NB4 (cell line): Measurements from ENCODE around the gene MIGA2.
A peak's percentile ranks its signal among the peaks of the same experiment; 100 is the strongest.
"Not testable (repeated sequence)": the region's sequence is repeated elsewhere in the genome, so short reads cannot be mapped to it uniquely, and the experiment has no call there.

Source experiments
- DNase-seq: peaks from one replicate; pipeline ENCODE4 v3.0.0; 2010; ENCODE audit warnings: low read depth
- H3K4me3 ChIP-seq: one replicate; pipeline ENCODE4 v1.5.1; 2011; ENCODE audit warnings: mild to moderate bottlenecking, low read depth, low read length, moderate library complexity
- MAX ChIP-seq: IDR thresholded peaks from 2 replicates; pipeline ENCODE4 v1.6.1; 2011; ENCODE audit warnings: low read depth, low read length
- MYC ChIP-seq: IDR thresholded peaks from 2 replicates; pipeline ENCODE4 v1.6.1; 2011; ENCODE audit warnings: low read depth, low read length
- POLR2A ChIP-seq: IDR thresholded peaks from 2 replicates; pipeline ENCODE4 v1.6.1; 2011; ENCODE audit warnings: mild to moderate bottlenecking; ENCODE audit not compliant: insufficient read length; ENCODE audit errors: extremely low read depth
- TF ChIP-seq, protein P1 (sequence below): IDR thresholded peaks from one replicate; pipeline ENCODE4 v1.5.1; 2012; ENCODE audit warnings: low read depth, low read length

MIGA2 gene

GRCh38 chr9:129110740-129111527, 74.5 kb downstream of the MIGA2 start, which contains the start of the genes CRAT and PTPA:
Gene CRAT, minus strand, starts transcription at chr9:129110793. Its CDS starts 284 bp downstream, at chr9:129110509.
Gene PTPA, plus strand, starts transcription at chr9:129111415. Its CDS starts 186 bp downstream, at chr9:129111601.
- TF ChIP-seq MAX (peak; percentile 78), POLR2A (peak; percentile 56), MYC (peak; percentile 38; the same call in 1 of the 2 replicates)
- TF ChIP-seq, protein P1, sequence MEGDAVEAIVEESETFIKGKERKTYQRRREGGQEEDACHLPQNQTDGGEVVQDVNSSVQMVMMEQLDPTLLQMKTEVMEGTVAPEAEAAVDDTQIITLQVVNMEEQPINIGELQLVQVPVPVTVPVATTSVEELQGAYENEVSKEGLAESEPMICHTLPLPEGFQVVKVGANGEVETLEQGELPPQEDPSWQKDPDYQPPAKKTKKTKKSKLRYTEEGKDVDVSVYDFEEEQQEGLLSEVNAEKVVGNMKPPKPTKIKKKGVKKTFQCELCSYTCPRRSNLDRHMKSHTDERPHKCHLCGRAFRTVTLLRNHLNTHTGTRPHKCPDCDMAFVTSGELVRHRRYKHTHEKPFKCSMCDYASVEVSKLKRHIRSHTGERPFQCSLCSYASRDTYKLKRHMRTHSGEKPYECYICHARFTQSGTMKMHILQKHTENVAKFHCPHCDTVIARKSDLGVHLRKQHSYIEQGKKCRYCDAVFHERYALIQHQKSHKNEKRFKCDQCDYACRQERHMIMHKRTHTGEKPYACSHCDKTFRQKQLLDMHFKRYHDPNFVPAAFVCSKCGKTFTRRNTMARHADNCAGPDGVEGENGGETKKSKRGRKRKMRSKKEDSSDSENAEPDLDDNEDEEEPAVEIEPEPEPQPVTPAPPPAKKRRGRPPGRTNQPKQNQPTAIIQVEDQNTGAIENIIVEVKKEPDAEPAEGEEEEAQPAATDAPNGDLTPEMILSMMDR: no peak
- peak within 1 kb of the TSS; percentile 83 for H3K4me3 ChIP-seq
- peak; percentile 94 for DNase-seq

DNA sequence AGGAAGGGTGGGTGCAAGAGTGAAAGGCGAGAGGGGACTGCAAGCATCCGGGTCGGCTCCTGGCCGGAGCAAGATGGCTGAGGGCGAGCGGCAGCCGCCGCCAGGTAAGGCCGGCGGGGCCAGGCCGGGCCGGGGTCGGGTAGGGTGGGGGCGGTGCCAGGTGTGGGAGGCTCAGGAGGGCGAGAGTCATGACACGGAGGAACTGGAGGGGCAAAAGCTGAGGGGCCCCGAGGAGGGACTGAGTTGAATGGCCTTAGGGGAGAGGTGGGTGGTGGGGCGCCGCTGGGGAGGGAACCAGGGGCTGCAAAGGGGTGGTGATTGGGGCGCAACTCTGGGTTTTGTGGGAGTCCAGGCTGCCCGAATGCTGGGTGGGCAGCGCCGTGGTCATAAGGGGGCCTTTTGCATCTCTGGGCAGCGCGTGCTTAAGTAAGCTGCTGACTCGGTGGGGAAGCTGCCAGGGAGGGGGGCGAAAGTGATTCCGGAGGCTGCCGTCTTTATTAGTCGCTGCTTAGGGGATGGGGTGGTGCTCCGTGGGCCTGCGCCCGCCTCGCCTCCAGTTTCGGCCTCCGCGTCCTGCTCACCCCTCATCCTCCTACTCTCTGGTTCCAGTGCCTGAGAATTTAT, 75.2 kb downstream of the MIGA2 start:
- DNase-seq: peak; percentile 68
- peak overlapping the region; percentile 83 for H3K4me3 ChIP-seq
- no peak for TF ChIP-seq POLR2A
- no peak for TF ChIP-seq MYC
- TF ChIP-seq, protein P1: no peak
- no peak for TF ChIP-seq MAX

DNA sequence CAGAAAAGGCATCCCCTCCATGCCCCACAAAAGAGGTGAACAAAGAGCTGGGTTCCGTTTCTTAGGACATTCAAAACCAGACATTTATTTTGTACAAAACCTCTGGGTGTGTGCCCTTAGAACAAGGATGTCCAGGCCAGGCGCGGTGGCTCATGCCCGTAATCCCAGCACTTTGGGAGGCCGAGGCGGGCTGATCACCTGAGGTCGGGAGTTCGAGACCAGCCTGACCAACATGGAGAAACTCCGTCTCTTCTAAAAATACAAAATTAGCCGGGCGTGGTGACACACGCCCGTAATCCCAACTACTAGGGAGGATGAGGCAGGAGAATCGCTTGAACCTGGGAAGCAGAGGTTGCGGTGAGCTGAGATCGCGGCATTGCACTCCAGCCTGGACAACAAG, 76.1 kb downstream of the MIGA2 start:
- DNase-seq: not testable (repeated sequence)

DNA sequence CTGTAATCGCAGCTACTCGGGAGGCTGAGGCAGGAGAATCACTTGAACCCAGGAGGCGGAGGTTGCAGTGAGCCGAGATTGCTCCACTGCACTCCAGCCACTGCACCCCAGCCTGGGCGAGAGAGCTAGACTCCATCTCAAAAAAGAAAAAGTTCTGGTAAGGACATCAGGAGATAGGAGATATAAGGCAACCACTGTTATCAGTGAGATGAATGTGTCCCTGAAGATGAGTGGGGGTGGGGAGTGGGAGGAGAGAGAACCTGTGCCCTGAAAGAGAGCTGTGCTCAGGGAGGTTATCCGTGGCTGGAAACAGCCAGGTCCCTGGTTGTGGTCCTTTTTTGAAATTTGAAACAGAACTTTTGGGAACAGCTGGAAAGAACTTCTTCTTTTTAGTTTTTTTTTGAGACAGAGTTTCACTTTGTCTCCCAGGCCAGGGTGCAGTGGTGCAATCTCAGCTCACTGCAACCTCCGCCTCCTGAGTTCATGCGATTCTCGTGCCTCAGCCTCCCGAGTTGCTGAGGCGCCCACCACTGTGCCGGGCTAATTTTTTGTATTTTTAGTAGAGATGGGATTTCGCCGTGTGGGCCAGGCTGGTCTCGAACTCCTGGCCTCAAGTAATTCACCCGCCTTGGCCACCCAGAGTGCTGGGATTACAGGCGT, 77.3 kb downstream of the MIGA2 start:
- no peak for DNase-seq
- TF ChIP-seq POLR2A: no peak
- no peak for TF ChIP-seq MAX
- TF ChIP-seq, protein P1: no peak
- no peak for TF ChIP-seq MYC
- no peak overlapping the region for H3K4me3 ChIP-seq

More for the DNA sequence above, 76.1 kb downstream of the MIGA2 start:
- peak overlapping the region; percentile 83 for H3K4me3 ChIP-seq

GRCh38 chr9:129118799-129119198, 82.4 kb downstream of the MIGA2 start:
- no peak for DNase-seq
- TF ChIP-seq MYC (no peak), MAX (no peak), POLR2A (no peak)
- TF ChIP-seq, protein P1: no peak
- no peak overlapping the region for H3K4me3 ChIP-seq

DNA sequence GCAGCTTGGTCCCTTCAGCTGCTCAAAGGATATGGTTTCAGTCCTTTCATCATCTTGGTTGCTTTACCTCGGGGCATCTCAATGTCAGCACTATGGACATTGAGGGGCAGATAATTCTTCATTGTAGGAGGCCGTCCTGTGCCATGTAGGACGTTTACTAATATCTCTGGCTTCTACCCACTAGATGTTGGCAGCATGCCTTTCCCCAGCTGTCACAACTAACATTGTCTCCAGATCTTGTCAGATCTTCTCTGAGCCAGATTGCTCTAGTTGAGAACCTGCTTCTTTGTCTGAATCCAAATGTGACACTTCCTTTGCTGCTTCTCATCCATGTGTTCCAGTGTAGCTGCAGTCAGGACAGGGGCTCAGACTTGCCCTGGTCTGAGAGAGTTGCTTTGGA, 85.1 kb downstream of the MIGA2 start:
- no peak for TF ChIP-seq POLR2A
- TF ChIP-seq, protein P1: no peak
- no peak for TF ChIP-seq MAX
- TF ChIP-seq MYC: no peak
- no peak for DNase-seq
- H3K4me3 ChIP-seq: no peak overlapping the region
